NCI-H510A treated with DMSO at 0.1 percent for 48 hours (cell line): ENCODE data around the gene WDR7.

Source experiments
- DNase-seq: peaks from one replicate; lab custom pipeline; 2025; lab: John Stamatoyannopoulos, UW

Gene WDR7

GRCh38 chr18:56937874-56938430 lies 286.8 kb downstream of the WDR7 start:
- DNase-seq = no peak

- DNase-seq = no peak
These were observed 294.3 kb downstream of the WDR7 start for GRCh38 chr18:56945171-56946083.

- no peak for DNase-seq
These were observed 296.1 kb downstream of the WDR7 start for GRCh38 chr18:56947236-56947635.

- peak; percentile 15 for DNase-seq
These were observed 300.9 kb downstream of the WDR7 start for GRCh38 chr18:56952026-56952425.

GRCh38 chr18:56953428-56954198 lies 302.5 kb downstream of the WDR7 start:
- no peak for DNase-seq

GRCh38 chr18:56955490-56955889 lies 304.3 kb downstream of the WDR7 start:
- DNase-seq = no peak

- no peak for DNase-seq
These were observed 308.0 kb downstream of the WDR7 start for GRCh38 chr18:56959120-56959519.

- peak; percentile 81 for DNase-seq
These were observed 311.2 kb downstream of the WDR7 start for GRCh38 chr18:56962322-56962721.

GRCh38 chr18:56967035-56967434 lies 315.9 kb downstream of the WDR7 start:
- DNase-seq = no peak

- no peak for DNase-seq
These were observed 322.3 kb downstream of the WDR7 start for GRCh38 chr18:56973487-56973886.

- DNase-seq = no peak
These were observed 323.0 kb downstream of the WDR7 start for GRCh38 chr18:56974141-56974540.

GRCh38 chr18:56975276-56975675 lies 324.1 kb downstream of the WDR7 start:
- DNase-seq = no peak

- no peak for DNase-seq
These were observed 326.1 kb downstream of the WDR7 start for GRCh38 chr18:56977309-56977708.

- no peak for DNase-seq
These were observed 326.6 kb downstream of the WDR7 start for GRCh38 chr18:56977771-56978170.

GRCh38 chr18:56980151-56980550 lies 329.0 kb downstream of the WDR7 start:
- DNase-seq = no peak

GRCh38 chr18:56982766-56983165 lies 331.6 kb downstream of the WDR7 start:
- no peak for DNase-seq

GRCh38 chr18:56983275-56983992 lies 332.3 kb downstream of the WDR7 start:
- DNase-seq = no peak

GRCh38 chr18:56984731-56985130 lies 333.6 kb downstream of the WDR7 start:
- DNase-seq = no peak

- DNase-seq = peak; percentile 37
These were observed 335.7 kb downstream of the WDR7 start for GRCh38 chr18:56986829-56987228.

GRCh38 chr18:56987236-56987635 lies 336.1 kb downstream of the WDR7 start:
- no peak for DNase-seq

- no peak for DNase-seq
These were observed 336.9 kb downstream of the WDR7 start for GRCh38 chr18:56988022-56988421.

- DNase-seq = no peak
These were observed 339.5 kb downstream of the WDR7 start for GRCh38 chr18:56990678-56991077.
